GM21381 (cell line): ENCODE measurements around the gene GALNT16.
A peak's percentile ranks its signal among the peaks of the same experiment; 100 is the strongest.
"Not testable (repeated sequence)": the region's sequence is repeated elsewhere in the genome, so short reads cannot be mapped to it uniquely, and the experiment has no call there.

Experiments
- ATAC-seq: cut with Tn5 transposase; IDR thresholded peaks from one replicate; pipeline ENCODE4 v1.9.1; 2021; ENCODE audit warnings: mild to moderate bottlenecking, moderate library complexity; ENCODE audit not compliant: unreplicated experiment

GALNT16 gene

DNA sequence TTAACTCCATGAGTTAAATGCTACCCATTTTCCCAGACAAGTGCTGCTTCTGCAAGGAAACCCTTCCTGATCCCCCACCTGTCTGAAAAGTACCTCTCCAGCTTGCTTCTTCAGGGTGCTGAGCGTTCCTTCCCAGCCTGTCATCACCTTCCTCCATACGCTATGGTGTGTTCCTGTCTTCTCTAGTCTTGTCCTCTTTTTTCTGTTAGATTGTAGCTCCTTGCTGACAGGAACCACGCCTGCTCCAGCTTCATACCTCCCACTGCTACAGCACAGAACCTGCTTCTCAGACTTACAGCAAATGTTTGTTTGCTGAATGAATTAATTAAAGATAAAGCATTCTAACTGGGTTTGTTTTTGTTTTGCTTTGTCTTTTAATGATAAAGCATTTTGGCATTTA lies 99.0 kb downstream of the GALNT16 start:
- ATAC-seq = no peak

DNA sequence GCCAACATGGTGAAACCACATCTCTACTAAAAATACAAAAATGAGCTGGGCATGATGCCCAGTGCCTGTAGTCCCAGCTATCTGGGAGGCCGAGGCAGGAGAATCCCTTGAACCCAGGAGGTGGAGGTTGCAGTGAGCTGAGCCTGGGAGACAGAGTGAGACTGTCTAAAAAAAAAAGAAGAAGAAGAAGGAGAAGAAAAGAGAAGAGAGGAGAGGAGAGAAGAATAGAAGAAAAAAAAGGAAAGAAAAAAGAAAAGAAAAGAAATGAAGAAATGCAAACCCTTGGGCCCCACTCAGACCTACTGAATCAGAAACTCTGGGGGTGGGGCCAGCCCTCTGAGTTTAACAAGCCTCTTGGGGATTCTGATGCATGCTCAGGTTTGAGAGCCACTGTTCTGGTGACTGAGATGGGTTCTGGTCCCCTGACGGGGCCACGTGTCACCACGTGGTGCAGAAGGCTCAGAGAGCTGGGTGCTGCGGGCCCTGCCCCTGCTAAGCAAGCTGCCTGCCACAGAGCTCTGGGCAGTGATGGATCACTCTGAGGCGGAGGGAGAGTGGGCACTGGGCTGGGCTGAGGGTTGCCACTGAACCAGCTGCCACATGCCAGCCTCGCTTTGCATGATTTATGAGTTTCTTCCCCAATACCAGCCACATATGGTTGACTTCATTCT lies 100.6 kb downstream of the GALNT16 start:
- no peak for ATAC-seq

DNA sequence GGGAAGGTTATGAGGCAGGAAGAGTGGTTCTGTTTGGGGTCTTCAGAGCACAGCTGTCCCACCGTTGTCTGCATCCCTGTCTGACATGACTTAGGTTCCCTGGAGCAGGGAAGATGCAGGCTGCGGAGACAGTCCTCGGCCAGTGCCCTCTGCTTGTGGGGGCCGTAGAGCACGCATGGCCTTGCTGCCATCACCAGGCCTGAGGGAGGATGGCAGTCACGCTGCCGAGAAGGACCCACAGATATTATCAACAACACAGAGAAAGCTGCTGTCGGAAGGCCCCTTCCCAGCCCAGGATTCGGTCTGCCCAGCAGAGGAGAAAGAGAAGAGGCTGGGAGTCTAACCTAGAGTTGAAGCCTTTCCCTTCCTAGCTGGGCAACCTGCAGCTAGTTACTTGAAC lies 103.1 kb downstream of the GALNT16 start:
- ATAC-seq = no peak

DNA sequence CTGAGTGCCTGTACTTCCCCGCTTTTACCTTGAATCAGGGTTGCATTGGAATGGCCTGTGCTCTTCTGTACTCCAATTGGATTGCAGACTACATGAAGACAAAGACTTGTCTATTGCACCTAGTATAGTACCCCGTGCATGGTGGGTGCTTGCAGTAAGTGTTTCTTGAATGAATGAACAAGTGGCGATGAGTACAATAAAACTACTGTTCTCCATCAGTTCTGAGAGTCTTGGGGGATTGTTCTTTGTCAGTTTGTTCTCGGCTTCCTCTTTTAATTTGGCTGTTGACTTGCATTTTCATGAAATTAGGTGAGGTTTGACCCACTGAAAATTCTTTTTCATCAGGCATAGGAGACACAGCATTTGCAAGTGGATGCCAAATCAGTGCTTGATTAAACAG lies 104.0 kb downstream of the GALNT16 start:
- no peak for ATAC-seq

DNA sequence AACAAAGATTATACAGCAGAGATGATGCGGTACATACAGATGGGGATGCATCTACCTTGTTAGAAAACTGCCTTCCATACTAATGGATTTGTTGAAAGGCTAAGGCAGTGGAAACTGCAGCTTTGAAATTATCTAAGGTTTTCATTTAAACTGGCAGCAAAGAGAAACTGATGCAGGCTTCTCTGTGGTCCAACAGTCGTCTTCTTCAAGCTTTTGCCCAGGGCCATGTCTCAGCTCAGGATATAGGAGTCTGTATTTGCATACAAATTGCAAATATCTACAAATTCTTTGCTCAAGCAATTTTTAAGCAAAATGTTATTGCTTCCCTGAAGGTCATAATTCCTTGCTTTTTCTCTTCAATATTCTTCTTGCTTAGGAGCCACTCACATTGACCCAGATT lies 104.4 kb downstream of the GALNT16 start:
- no peak for ATAC-seq

DNA sequence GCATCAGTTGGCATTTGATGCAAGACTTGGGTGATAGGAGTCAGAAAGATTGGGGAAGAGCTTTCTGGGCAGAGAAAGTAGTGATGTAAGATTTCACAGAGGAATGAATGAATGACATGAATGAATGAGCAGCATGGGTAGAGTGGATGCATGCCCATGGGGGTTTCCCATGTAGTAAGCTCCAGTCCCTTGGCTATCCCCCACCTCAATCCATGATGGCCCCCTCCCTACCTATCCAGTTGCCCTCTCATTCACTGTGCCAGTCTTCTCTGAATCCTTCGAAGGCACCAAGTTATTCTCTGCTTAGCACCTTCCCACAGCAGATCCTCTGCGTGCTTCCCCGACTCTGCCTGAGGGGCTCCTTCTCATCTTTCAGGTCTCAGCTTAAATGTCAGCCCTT lies 106.1 kb downstream of the GALNT16 start:
- no peak for ATAC-seq

DNA sequence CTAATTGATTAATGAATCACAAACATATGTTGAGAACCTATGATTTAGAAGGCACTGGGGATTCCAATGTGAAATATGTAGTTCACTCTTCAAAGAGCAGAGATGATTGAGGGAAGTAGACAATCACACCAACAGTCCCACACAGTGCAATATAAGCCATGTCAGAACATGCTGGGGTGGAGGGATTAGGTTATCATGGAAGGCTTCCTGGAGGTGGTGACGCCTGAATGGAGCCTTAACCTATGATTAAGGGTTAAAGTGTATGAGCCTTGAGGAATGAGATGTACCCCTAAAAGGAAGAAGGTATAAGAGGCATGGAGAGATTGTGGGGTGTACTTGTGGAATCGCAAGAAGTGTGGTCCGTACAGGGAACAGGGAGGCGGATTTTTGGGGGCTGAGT lies 106.8 kb downstream of the GALNT16 start:
- ATAC-seq = no peak

DNA sequence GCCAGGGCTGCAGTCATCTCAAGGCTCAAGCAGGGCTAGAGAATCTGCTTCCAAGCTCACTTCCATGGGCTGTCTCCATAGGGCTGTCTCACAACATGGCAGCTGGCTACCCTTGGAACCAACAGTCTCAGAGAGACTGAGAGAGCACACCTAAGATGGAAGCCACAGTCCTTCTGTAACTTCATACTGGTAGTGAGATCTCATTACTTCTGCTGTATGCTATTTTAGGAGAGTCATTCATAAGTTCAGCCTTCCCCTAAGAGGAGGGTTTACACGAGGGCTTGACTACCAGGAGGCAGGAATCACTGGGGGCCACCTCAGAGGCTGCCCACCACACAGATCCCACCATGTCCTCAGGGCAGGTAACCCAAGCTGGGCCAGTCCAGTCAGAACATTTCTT lies 108.4 kb downstream of the GALNT16 start:
- ATAC-seq = no peak

DNA sequence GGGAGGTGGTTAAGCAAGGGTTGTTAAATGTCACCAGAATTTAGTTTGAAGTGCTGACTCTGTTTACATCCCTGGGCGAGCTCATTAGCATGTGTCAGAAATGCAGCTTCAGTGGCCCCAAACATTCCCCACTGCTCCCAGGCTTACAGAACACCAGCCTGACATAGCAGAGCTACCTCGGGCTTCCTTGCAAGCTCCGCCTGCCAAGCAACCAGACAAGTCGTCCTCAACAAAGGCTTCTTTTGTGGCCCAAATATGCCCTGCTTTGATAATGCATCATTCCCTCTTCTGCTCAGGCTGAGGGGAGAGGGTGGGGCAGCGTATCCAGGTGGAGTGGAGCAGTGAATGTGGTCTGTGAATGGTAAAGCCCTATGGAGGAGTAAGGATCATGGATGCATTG lies 110.1 kb downstream of the GALNT16 start:
- no peak for ATAC-seq

DNA sequence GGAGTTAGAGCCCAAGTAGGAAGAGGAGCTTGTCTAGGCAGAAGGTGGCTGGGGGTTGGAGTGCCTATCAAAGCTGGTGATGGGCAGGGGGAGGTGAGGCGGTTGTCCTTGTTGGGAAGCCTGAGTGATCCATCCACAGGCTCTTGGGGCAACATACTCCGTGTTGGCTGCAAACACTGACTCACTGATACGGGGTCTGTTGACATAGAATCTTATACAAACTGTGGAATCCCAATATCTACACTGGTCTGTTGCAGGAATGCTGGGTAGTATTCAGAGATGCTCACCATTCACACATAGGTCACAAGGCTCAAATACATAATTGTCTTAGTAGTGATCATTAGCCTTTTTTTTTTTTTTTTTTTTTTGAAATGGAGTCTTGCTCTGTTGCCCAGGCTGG lies 112.2 kb downstream of the GALNT16 start:
- ATAC-seq = no peak

DNA sequence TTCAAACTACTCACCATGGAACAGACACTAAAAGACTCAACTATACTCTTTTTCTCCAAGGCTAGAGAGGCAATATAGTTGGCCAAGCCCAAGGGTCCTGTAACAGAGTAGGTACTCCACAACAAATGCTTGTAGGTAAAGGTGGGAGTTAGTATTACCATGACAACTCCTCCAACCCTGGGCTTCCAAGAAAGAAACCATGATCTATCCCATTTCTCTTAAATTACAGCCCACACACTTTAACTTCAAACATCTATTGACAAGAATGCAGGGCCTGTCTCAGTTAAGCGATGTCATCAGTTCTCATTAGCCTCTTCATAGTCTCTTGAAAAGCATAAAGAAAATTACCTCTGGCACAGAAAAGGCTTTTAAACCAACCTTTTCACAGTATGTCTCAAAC lies 113.1 kb downstream of the GALNT16 start:
- no peak for ATAC-seq

DNA sequence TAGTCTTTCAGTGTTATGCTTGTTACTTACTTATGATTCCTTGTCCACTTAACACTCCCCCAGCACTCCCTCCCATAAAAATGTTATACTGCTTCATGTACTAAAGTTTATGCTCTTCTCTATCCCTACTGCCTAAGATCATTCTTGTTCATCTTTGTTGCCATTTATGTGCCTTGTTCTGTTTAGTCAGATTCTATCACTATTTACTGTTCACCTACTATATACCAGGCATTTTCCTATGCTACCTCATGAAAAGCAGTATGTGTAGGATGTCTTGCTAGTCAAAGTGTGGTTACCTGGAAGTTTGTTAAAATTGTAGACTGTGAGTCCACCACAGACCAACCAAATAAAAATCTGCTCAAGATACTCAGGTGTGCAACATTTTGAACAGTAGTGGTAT lies 114.3 kb downstream of the GALNT16 start:
- ATAC-seq = no peak

DNA sequence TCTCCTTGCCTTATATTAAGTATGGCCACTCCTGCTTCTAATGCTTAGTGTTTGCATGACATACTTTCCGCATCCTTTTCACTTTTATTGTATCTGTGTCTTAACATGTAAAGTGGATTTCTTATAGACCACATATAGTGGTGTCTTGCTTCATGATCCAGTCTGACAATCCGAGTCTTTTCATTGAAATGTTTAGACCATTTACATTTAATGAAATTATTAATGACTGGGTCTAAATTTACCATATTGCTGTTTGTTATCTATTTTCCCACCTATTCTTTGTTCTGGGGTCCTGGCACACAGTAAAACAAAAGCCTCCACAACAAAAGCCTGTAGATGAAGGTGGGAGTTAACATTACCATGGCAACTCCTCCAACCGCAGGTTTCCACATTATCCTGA lies 115.2 kb downstream of the GALNT16 start:
- ATAC-seq = no peak

DNA sequence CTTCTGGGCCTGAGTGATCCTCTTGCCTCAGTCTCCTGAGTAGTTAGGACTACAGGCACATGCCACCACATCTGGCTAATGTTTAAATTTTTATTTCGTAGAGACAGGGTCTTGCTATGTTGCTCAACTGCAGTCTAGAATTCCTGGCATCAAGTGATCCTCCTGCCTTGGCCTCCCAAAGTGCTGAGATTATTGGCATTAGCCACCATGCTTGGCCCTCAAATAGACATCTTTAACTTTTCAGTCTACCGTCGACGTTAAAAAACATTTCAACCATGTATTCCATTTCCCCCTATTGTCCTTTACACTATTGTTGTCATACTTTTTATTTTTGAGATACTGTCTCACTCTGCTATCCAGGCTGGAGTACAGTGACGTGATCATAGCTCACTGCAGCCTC lies 115.8 kb downstream of the GALNT16 start:
- ATAC-seq = no peak

DNA sequence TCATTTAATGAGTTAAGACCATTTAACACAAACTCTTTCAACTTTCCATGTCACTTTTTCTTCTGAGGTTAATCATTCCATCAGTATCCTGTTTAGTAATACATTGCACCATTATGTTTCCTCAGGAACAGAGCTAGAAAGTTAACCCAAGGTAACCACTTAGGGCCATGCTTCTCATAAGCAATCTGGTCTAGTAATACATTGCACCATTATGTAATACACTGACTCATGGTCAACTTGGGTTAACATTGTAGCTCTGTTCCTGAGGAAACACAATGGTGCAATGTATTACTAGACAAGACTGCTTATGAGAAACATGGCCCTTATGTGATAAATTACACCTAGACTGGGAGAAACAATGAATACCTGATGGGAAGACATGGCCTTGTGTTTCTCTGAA lies 116.5 kb downstream of the GALNT16 start:
- no peak for ATAC-seq

DNA sequence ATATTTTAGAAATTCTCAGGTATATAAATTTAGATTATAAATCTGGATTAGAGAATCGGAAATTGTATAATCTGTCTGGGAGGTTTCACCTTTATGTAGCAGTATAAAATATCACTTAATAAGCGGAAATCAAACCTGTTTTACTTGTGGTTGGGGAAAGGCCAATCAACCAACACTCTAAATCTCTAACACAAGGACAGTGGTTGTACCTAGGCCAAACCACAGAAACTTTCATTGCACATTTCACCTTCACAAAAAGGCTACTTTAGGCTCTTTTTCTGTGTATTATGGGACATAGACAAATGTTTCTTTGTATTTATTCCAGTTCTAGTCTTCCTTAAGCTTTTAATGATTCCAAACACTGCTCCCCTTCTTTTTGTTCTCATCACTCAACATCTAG lies 118.3 kb downstream of the GALNT16 start:
- ATAC-seq = no peak

DNA sequence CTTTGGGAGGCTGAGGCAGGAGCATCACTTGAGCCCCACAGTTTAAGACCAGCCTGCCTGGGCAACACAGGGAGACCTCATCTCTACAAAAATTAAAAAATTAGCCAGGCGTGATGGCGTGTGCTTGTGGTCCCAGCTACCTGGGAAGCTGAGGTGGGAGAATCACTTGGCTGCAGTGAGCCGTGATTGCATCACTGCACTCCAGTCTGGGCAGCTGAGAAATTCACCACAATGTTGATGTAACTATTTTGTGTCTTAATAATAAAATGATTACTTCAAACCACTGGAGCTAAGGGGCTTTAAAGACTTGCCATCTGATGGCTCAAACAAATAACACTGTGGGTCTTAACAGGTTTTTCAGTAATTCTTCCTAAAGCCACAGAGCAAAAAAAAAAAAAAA lies 127.4 kb downstream of the GALNT16 start:
- no peak for ATAC-seq

DNA sequence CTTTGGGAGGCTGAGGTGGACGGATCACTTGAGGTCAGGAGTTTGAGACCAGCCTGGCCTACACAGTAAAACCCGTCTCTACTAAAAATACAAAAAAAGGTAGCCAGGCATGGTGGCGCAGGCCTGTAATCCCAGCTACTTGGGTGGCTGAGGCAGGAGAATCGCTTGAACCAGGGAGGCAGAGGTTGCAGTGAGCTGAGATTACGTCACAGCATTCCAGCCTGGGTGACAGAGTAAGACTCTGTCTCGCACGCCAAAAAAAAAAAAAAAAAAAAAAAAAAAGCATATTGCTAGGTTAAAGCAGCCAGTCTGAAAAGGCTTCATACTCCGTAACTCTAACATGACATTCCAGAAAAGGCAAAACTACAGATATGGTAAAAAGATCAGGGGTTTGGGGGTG lies 131.4 kb downstream of the GALNT16 start:
- ATAC-seq = not testable (repeated sequence)

DNA sequence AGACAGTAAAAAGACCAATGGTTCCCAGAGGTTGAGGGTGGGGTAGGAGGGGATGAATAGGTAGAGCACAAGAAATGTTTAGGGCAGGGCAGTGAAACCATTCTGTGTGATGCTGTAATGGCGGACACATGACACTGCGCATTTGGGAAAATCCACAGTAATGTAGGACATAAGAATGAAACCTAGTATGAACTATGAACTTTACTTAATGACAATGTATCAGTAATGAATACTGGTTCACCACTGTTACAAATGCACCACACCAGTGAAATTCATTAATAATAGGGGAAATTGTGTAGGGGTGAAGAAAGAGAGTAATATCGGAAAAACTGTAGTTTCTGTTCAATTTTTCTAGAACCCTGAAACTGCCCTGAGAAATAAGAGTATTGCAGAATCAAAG lies 132.5 kb downstream of the GALNT16 start:
- ATAC-seq = no peak

DNA sequence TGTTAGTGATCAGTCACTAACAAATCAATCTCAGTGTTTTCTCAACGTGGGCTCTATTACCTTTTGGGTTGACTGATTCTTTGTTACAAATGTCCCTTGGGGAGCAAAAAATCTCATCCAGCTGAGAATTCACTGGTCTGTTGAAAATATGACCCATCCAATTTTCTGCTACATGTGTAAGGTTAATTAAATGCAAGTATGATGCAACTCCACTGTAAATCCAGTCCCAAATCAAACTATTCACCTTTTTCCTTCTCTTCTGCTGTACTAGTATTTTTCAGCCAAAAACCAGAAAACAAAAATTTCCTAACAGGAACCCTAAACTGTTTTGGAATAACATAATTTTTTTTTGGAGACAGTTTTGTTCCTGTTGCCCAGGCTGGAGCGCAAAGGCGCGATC lies 136.0 kb downstream of the GALNT16 start:
- no peak for ATAC-seq

DNA sequence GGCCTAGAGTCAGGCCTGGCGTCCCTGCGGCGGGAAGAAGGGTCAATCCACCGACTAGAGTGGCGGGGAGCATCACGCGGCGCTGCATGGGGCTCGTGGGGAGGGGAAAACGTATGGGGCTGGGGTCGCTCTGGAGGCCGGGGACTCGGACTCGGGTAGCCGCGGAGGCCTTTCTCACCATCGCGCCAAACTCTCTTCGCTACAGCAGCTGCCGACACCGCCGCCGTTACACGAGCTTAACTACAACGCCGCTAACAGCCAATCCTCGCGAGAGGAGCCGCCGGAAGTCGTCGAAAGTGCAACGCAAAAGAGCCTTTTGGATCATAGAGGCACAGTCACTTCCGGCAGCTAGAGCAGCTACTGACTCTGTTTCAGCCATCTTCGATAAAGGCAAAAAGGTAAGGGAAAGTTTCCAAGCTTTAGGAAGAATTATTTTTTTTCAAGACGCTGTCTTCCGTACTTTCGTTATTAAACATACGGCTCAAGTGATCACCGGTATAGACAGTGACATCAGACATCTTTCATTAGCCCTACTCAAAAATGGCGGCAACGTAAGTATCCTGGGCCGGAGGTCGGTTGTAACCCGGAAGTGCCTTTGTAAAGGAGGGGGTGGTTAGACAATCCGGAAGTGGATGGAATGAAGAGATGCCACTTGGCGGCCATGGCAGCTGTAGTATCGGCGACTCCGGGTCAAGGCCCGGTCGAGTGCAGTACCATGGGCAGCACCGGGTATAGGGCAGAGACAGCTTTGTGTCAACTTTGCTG lies 138.3 kb downstream of the GALNT16 start, which contains the start of the genes ERH and SLC39A9:
TSS of gene ERH (minus strand) at position 247 of the 765 bp plus-strand sequence. CDS start at position 181, 66 bp downstream.
TSS of gene SLC39A9 (plus strand) at position 640 of the 765 bp plus-strand sequence. CDS start 678 bp downstream, outside the sequence.
- ATAC-seq = peak; percentile 84

DNA sequence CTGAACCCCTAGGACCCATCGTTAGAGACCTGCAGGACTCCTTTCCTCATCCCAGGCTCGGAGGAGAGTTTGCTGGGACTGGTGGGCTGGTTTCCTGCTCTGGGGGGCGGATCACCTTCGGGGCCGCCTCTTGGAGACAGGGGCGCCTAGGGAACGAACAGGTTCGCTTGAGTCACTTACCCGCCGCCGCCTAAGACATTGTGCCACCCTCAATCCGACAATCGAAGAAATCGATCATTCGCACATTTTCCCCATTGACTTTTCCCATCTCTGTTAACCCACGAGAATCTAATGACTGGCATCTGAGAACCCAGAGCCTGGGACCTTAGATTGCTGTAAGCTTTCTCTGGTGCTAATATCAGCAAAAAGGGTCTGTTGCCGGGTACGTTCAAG lies 138.9 kb downstream of the GALNT16 start:
- ATAC-seq = no peak
